22Rv1 (cell line): ENCODE measurements around the gene AXDND1.

ENCODE experiments used
- ZFX ChIP-seq: fragments of 450-650 bp; IDR thresholded peaks from 2 replicates; pipeline ENCODE4 v1.6.1; 2017; ENCODE audit warnings: antibody characterized with exemption, borderline replicate concordance
- TF ChIP-seq, protein P1 (sequence below): fragments of 450-650 bp; IDR thresholded peaks from 2 replicates; pipeline ENCODE4 v1.5.1; 2017; ENCODE audit warnings: mild to moderate bottlenecking

DNA sequence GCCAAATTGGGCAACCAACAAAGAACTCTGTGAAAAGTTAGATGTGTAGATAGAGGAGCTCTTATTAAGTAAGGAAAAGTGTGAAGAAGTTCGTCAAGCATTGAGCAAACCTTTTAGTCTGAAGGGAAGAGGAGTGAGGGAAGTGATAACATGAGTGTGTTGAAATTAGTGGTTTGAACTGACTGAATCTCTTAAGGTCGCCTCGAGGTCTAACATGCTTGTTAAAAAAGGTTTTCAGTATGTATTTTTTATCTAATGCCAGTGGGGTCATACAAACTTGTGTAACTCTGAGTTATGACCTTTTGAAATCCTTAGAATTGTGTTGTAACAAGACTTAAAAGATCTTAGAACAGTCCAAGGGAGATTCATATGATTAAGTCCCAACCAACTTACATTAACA, 38.1 kb upstream of the AXDND1 start:
- TF ChIP-seq, protein P1, sequence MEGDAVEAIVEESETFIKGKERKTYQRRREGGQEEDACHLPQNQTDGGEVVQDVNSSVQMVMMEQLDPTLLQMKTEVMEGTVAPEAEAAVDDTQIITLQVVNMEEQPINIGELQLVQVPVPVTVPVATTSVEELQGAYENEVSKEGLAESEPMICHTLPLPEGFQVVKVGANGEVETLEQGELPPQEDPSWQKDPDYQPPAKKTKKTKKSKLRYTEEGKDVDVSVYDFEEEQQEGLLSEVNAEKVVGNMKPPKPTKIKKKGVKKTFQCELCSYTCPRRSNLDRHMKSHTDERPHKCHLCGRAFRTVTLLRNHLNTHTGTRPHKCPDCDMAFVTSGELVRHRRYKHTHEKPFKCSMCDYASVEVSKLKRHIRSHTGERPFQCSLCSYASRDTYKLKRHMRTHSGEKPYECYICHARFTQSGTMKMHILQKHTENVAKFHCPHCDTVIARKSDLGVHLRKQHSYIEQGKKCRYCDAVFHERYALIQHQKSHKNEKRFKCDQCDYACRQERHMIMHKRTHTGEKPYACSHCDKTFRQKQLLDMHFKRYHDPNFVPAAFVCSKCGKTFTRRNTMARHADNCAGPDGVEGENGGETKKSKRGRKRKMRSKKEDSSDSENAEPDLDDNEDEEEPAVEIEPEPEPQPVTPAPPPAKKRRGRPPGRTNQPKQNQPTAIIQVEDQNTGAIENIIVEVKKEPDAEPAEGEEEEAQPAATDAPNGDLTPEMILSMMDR = no peak
- TF ChIP-seq ZFX = no peak
